ENCODE data around the gene FOSL2.

The FOSL2 gene

DNA sequence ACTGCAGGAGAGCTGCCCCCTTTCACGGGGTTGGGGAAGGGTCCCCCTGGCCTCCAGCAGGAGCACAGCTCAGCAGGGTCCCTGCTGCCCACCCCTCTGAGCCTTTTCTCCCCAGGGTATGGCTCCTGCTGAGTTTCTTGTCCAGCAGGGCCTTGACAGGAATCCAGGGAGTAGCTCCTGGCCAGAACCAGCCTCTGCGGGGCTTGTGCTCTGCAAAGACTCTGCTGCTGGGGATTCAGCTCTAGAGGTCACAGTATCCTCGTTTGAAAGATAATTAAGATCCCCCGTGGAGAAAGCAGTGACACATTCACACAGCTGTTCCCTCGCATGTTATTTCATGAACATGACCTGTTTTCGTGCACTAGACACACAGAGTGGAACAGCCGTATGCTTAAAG is 21.2 kb downstream of the FOSL2 start:
- DNase-seq: no peak

DNA sequence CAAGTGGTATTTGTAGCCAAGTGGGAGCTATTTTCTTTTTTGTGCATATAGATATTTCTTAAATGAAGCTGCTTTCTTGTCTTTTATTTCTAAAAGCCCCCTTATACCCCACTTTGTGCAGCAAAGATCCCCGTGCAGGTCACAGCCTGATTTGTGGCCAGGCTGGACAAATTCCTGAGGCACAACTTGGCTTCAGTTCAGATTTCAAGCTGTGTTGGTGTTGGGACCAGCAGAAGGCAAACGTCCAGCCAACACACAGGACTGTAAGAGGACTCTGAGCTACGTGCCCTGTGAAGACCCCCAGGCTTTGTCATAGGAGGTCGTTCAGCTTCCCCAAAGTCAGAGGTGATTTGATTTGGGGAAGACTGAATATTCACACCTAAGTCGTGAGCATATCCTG is 21.9 kb downstream of the FOSL2 start:
- no peak for DNase-seq

DNA sequence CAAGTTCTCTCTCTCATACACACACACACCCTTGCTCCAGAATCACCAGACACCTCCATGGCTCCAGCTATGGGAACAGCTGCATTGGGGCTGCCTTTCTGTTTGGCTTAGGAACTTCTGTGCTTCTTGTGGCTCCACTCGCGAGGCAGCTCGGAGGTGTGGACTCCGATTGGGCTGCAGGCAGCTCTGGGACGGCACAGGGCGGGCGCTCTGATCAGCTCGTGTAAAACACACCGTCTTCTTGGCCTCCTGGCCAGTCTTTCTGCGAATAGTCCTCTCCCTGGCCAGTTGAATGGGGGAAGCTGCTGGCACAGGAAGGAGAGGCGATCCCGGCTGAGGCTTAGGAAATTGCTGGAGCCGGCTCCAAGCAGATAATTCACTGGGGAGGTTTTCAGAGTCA is 22.4 kb downstream of the FOSL2 start:
- DNase-seq: no peak

DNA sequence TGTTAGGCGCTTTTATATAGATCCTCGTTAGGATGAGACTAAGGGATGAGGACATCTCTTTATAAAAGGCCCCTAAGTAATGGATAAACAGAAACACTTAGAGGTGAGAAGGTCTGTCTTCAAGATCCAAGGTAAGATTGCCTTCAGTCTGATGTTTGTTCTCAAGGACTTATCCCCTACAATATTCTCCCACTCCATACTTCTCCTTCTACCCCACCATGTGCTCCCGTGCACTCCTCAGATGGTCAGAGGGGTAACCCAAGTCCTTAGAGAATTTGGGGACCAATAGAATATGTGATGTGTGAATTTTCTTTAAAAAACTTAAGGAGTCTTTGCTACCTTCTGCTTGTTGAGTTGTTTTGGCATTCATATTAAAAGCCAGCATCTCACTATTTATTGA is 23.1 kb downstream of the FOSL2 start:
- no peak for DNase-seq

DNA sequence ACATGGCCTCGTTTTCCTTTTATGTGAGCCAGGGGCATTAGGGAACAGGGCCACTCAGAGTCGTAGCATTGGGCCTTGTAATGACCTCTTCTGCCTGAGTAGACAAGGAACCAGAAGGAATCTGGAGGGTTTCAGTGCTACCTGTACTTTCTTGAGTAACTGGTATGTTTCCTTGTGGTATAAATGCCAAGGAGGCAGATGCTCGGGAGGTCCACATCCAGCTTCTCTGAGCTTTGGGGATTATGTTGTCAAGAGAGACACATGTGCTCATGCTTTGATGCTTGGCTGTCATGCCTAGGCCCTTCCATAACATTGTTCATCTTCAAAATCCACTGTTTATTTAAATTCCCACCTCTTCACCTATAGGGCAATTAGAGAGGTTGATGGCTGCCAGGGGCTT is 26.3 kb downstream of the FOSL2 start:
- DNase-seq: no peak

DNA sequence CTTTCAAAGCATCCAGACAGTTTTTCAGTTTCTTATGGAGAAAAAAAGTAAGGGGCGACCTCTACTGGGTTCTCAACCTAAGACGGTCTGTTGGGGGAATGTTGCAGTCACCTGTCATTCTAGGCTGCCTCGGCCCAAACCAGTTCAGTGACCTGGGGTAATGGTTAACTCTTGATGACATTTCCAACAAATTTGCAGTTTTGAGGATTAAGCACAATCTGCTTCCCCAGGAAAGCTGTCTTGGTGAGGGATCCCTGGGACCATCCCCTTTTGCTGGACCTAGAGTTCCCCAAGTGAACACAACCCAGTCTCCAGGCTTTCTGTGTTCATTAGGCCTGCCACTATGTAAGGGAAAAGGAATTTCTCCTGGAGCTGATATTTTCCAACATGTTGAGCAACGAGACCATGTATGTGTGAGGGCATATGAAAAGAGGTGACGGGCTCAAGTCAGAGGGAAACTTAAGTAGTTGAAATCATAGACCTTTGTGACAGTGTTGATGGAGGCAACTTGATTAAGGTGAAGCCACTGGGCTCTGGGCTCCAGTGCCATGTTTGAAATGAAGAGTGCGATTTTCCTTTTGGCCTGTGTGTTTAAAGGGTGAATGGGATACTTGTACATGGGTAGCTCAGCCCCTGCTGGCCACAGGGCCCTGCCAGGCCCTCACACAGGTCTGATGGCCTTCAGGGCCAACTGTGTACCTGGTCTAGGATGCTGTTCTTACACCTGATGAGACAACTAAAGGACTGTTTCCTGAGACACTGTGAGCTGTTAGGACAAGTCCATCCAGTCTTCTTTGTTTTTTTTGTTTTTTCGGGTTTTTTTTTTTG is 27.0 kb downstream of the FOSL2 start:
- DNase-seq: no peak

DNA sequence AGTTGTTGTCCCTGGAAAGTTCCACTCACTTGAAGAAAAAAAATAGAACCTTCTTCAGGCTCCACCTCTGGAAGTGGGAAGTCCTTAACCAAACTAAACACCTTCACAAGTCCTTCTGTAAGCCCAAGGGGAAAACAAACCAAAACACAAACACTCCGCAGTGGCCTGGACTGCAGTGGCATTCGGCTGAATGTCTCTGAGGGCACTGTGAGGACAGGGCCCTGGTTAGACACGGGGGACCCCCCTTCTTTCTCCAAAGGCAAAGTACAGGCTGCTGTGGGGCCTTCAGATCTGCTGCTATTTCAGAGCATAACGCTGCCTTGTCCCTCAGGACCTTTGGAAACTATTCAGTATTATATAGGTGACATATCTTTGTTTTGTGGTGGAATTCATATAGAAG is 28.1 kb downstream of the FOSL2 start:
- no peak for DNase-seq

DNA sequence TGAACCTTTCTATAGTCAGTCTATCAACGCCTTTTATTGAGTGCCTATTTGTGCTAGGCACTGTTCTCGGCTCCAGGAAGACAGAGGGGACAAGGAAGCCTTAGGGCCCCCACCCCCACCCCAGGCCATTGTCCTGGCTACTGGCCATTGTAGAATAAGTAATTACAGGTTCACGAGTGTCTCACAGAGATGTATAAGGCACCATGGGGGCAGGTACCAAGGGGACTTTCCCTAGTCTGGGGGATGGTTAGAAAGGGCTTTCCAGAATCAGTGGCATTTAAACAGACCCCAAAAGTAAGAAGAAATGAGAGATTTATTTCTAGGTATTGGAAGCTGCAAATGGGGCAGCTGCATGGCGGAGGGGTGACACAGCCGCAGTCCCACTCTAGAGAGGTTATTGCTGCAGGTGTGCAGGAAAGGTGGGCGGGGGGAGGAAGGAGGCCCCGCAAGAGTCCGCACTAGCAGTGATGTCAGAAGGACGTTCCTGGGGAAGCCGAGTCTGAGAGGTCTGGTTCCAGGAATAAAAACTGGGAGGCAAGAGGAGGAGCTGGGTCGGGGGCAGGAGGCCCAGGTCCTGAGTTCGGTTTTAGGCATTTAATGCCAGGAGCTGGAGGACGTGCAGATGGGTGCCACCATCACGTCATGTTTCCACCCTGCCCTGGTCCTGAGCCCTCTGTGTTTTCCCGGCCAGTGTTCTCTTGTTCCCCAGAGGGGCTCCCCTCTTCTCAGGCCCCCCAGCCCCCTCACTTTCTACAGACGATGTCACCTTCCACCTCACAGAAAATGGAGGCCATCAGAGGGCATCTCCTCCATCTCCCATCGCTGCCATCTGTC is 30.5 kb downstream of the FOSL2 start:
- DNase-seq: no peak

DNA sequence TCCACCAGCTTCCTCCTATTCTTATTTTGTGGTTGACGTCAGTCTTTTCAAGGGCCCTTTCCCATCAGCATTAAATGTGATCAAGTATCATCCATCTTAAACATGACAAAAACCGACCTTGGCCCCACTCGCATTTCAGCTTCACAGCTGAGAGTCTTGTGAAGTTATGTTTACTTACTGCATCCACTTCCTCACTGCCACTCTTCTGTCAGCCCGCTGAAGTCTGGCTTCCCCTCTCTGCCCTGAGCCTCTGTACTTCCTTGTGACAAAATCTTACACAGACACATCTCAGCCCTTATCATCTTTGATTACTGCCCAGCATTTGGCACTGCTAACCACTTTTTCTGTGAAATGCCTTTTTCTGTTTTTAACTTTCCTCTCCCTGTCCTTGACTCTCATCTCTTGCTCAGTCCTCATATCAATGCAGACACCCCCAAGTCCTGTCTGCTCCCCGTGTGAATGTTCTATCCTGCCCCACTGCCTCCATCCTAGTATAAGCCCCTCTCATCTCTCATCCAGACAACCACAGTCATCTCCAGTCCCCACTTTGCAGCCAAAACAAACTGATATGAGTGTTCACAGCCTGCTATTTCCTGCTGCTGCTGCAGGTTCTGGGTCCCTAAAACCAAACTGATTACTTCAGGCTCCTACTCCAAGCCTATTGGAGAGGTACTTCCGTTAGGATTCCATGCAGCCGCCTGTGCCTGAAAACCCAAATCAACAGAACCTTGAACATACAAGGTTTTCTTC is 31.4 kb downstream of the FOSL2 start:
- DNase-seq: no peak

DNA sequence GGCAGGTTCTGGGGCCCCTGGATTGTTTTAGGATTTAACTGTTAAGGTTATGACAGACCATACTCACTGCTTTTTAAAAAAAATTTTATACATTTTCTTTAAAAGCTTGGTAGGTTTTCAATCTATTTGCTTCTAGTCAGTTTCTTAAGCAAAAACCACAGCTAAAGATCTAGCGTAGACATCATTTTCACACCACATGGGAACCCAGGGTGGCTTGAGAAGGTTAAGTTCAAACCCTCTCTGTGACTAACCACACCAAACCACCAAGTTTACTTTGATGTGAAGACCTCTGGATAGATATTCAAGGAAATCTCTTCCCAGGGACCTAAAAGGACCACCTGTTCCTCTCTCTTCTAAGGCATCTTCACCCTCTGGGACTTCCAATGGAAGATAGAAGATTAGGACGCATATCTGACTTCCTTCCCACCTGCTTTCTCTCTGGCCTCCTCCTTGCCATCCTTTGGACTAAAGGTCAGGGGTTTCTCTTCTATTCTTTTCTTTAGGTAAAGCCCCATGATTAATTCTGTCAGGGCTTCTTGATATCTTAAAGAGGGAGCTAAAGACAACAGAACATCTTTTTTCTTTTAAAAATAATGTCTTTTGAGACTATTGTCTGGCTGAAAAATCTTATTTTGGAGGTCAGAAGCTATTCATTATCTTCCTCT is 32.3 kb downstream of the FOSL2 start:
- no peak for DNase-seq

DNA sequence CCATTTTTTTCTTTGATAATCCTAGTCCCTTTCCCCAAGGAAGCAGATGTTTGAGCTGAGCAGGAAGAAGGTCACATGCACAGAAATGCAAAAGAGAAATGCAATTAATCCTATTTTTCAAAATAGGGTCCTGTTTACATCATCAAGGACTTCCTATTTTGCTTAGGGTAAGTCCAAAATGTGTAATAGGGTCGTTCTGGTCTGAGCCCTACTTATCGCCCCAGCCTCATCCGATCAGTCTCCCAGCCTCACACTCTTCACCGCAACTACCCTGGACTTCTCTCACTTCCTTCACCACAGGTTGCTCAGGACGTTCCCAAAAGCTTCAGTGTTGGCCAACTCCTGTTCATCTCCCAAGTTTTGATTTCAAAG is 32.8 kb downstream of the FOSL2 start:
- no peak for DNase-seq

DNA sequence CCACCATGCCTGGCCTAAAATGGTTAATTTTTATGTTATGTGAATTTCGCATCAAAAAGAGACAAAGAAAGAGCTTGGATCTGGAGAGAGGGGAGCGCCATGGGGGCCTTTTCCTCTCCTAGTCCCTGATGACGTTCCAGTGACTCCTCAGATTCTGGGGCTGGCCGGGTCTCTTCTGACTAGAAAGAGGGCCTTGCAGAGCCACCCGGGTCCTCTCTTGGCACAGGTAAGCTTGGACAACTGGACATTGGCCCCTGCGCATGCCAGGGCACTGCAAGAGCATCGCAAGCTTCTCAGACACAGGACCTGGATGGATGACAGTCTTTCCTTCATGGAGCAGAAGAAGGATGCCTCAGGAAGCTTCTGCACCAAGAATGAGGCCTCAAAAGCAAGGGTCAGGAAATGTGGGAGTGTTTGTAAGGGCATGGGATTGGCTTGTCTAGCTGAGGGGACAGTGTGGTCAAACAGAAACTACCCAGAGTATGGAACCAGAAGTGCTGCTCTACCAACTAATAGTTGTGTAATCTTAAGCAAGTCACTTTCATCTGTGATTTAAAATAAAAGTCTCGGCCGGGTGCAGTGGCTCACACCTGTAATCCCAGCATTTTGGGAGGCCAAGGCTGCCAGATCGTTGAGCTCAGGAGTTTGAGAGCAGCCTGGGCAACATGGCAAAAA is 35.2 kb downstream of the FOSL2 start:
- DNase-seq: no peak

DNA sequence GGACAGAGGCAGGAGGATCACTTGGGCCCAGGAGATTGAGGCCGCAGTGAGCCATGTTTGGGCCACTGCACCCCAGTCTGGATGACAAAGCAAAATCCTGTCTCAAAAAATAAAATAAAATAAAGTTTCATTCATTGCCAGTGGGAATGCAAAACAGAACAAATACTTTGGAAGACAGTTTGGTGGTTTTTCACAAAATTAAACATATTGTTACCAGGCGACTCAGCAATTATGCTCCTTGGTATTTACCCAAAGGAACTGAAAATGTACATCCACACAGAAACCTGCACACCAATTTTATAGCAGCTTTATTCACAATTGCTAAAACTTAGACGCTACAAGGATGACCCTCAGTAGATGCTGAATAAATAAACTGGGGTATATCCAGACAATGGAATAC is 35.8 kb downstream of the FOSL2 start:
- no peak for DNase-seq

DNA sequence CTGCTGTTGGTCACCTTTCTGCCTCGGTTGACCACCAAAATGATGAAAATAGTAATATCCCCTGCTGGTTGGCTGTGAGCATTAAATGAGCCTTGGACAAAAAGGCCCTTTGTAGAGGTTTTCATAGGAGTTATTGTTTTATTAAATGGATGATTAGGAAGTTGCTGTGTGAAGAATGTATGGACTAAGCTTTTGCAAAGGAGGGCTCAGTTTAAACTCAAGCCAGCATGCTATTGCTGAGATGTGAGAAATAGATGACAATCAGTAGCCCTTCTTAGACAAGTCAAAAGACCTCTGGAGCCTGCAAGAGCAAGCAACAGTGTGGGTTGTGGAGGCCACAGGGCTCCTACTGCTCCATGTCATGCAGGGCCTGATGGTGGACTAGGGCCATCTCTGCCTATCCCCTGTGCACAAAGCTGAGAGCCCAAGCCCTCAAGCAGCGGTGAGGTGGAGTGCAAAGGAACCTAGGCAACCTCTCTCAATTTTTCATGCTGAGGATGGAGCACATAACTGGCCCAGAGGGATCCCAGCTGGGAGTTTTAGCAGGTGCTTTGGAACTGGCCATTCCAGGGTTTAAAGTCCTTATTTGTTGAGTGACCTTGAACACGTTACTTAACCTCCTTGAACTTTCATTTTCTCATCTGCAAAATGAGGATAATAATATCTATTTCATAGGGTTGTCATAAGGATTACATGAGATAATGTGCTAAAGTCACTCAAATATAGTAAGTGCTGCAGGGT is 37.1 kb downstream of the FOSL2 start:
- no peak for DNase-seq

DNA sequence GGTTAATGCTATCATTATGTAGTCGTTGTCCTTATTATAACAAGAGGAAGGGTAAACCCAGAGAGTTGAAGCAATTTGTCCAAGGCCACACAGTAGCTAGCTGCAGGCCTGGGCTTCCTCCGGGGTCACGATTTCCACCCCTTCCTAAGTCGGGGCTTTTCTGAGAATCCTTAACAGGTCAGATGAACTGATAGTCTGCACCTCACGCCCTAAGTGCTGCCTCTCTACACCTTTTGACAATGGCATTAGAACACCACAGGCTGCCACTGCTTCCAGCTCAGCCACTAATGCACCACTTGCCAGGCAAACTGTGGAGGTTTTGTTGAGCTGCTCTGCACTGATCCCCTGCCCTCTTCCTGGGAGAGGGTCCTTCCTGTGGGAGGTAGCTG is 37.7 kb downstream of the FOSL2 start:
- DNase-seq: no peak

DNA sequence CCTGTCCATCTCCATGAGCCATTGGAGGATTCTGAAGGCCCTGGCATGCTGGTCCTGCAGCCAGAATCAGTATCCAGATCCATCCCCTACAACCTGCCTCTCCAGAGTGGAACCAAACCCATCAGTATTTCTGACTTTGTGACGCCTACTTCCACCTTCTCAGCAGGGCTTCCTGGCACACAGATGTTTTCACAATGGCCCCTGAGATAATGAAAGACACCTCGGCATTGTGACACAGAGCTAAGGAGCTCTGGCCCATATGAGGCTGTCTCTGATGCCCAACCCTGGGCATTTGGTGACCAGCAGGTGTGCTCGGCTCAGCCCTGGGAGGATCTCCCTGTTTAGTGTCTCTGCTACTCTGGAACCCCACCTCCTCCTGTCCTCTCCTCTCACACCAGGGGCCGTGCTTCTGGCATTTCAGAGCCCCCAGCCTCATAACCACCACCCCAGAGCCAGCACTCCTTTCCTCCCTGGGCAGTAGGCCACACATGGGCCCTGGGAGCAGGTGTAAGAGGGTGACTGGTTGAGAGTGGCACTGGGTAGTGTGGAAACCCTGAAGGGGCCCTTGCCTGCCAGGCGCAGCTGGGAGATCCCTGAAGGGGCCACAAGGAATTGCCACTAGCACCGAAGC is 38.2 kb downstream of the FOSL2 start:
- no peak for DNase-seq

DNA sequence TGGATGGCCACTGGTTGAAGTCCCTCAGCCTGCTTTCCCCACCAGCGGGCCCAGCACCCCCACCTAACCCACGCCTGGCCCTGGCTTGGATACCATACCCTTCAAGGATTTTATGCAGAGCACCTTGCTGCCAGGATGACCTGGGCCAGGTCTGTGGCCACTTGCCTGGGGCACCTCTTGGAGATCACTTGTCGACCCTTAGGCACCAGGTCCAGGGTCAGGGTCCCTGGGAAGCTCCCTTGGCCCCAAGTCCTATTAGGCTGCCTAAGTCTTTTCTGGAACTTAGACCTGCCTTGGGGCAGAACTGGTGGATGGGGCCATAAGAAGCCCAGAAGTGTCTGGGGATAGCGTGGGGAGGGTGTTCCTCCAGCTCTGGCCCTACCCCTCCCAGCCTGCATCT is 39.1 kb downstream of the FOSL2 start:
- DNase-seq: no peak

DNA sequence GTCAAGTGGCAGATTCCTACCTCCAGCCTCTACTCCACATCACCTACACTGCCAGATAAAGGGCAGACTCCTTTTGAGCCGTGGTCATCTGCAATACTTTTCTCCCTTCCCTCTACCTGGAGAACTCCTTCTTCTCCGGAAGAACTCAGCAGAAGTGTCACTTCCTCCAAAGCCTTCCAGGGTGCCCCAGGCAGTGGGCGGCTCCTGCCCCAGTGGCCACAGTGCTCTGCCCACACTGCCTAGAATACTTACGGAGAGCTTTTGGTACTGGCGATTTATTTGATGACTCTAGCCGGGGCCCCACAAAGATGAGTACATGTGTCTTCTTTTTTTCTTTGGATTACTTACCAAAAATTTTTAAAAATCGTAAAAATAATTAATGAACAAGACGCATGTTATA is 39.7 kb downstream of the FOSL2 start:
- DNase-seq: no peak

DNA sequence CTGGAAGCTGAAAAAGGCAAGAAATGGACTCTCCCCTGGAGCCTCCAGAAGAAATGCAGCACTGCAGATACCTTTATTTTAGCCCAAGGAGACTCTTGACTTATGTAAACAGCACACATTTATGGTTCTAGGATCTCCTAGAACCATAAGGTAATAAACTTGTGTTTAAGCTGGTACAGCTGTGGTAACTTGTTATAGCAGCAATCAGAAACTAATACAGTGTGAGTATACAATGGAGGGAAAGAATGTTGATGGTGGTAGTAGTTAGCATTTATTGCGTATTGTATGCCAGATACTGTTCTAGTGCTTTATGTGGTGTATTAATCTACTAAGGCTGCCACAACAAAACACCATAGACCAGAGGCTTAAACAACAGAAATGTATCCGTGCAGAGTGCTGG is 40.6 kb downstream of the FOSL2 start:
- no peak for DNase-seq

DNA sequence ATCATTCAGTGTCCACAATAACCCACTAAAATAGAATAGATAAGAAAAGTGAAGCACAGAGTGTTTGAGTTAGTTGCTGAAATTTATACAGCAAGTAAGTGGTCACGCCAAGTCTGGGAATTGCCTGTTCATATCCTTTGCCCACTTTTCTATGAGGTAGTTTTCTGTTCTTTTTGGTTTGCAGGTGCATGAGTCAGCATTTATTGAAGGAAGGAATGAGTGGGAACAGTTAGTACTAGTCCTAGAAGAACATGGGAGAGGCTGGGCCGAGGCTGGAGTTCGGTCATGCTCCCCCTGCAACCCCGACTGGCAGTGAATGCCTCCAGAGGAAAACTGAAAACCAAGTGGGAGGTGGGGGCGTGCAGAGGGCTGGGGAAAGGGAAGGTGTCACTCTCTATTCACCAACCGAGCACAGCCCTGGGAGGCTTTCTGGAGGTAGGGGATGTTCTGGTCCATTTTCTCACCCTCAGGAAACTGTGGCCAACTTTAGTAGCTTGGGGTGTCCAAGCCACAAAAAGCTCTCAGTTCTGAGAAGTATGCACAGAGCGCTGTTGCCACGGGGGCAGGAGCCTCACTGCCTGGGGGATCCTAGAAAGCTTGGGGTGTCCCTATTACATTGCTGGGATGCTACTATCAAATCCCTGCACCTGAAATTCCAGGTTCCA is 41.4 kb downstream of the FOSL2 start:
- DNase-seq: no peak

DNA sequence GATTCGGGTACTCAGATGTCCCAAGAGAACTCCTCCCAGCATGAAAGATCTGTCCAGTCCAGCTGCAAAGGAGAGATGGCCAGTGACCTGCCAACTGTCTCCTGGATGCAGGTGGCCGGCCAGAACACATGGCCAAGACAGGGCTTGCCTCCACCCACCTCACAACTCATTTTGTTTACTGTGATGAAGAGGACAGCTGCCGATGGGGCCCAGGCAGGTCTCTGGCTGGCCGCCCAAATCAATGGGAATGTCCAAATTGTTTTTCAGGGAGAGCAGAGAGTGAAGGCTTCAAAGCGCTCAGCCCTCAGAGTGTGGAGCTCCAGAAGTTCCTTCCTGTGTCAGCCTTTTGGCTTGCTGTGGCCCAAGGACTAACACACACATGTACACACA is 41.9 kb downstream of the FOSL2 start:
- no peak for DNase-seq
